GM12864 (cell line): Measurements from ENCODE around the gene CLMN.

Source experiments
- DNase-seq: peaks from one replicate; pipeline ENCODE4 v3.0.0-alpha.2; 2011; ENCODE audit warnings: low read depth
- H3K4me3 ChIP-seq: 2 replicates; pipeline ENCODE4 v1.5.1; 2011; ENCODE audit warnings: mild to moderate bottlenecking, low read depth, low read length, control low read depth
- CTCF ChIP-seq: IDR thresholded peaks from 2 replicates; pipeline ENCODE4 v1.5.1; 2011; ENCODE audit warnings: low read depth, mild to moderate bottlenecking, moderate library complexity, low read length, control low read depth, inconsistent platforms; ENCODE audit errors: missing control alignments

The CLMN gene

GRCh38 chr14:95345032-95345431 is 25.3 kb upstream of the CLMN start:
- DNase-seq = no peak
- TF ChIP-seq CTCF = no peak
- no peak overlapping the region for H3K4me3 ChIP-seq

- no peak for DNase-seq
- TF ChIP-seq CTCF = no peak
- H3K4me3 ChIP-seq = no peak overlapping the region
These were observed 24.8 kb upstream of the CLMN start for GRCh38 chr14:95344536-95344935.

GRCh38 chr14:95341564-95341963 is 21.9 kb upstream of the CLMN start:
- DNase-seq = no peak
- TF ChIP-seq CTCF = no peak
- H3K4me3 ChIP-seq = no peak overlapping the region

GRCh38 chr14:95341115-95341514 is 21.4 kb upstream of the CLMN start:
- H3K4me3 ChIP-seq = no peak overlapping the region

GRCh38 chr14:95340201-95340697 is 20.5 kb upstream of the CLMN start:
- DNase-seq = no peak
- H3K4me3 ChIP-seq = no peak overlapping the region
- no peak for TF ChIP-seq CTCF

More at GRCh38 chr14:95341115-95341514, 21.4 kb upstream of the CLMN start:
- no peak for TF ChIP-seq CTCF
- no peak for DNase-seq

GRCh38 chr14:95339301-95339865 is 19.7 kb upstream of the CLMN start:
- DNase-seq = no peak
- no peak for TF ChIP-seq CTCF
- no peak overlapping the region for H3K4me3 ChIP-seq

GRCh38 chr14:95338436-95338835 is 18.7 kb upstream of the CLMN start:
- DNase-seq = no peak
- no peak for TF ChIP-seq CTCF
- H3K4me3 ChIP-seq = no peak overlapping the region
